Thyroid gland (tissue), 4 donors: ENCODE data around the gene IL34. TPM values are rescaled to one million over a fixed set of nuclear protein-coding genes. Genes with fewer than 3 reads are reported as not detected.

ENCODE experiments used
- DNase-seq, 2 donors: peaks; one replicate each; pipeline ENCODE4 v3.0.0-alpha.2; 2019
- H3K27ac ChIP-seq, 3 donors: fragments of 200-600 bp; sonication (generic); 1 replicate in 2 of 3; 2 replicates in 1 of 3; pipeline ENCODE4 v1.5.1; 2016 to 2019; ENCODE audit warnings: mild to moderate bottlenecking in 1 of 3, moderate library complexity in 1 of 3
- H3K27me3 ChIP-seq: fragments of 200-600 bp; sonication (generic); one replicate; pipeline ENCODE4 v1.5.1; 2019
- H3K36me3 ChIP-seq, 2 donors: fragments of 200-600 bp; sonication (generic); one replicate each; pipeline ENCODE4 v1.5.1; 2016 to 2019
- H3K4me1 ChIP-seq, 2 donors: fragments of 200-600 bp; sonication (generic); one replicate each; pipeline ENCODE4 v1.5.1; 2017 to 2019
- H3K4me3 ChIP-seq, 3 donors: fragments of 200-600 bp; sonication (generic); replicated peaks in 1 of 3; 1 replicate in 2 of 3; 2 replicates in 1 of 3; pipeline ENCODE4 v1.5.1; 2016; ENCODE audit warnings: mild to moderate bottlenecking in 1 of 3
- H3K9me3 ChIP-seq: fragments of 200-600 bp; sonication (generic); one replicate; pipeline ENCODE4 v1.5.1; 2017
- POLR2A ChIP-seq, 2 donors: fragments of 450-650 bp; IDR thresholded peaks; one replicate each; pipeline ENCODE4 v1.6.1; 2017; ENCODE audit warnings: antibody characterized with exemption in 2 of 2, mild to moderate bottlenecking in 2 of 2, moderate library complexity in 1 of 2
- WGBS, 2 donors: methylation state at CpG; one replicate each; pipeline ENCODE4 v1.1.5; 2017; 5-methylcytosine and 5-hydroxymethylcytosine counted together
- intact Hi-C: fragments of 100-400 bp; cut with DNase I; formaldehyde crosslinking; loops from one replicate; pipeline ENCODE4 v1.15.1; 2023
- total RNA-seq, 4 donors: library from RNA; depleted of rRNA; stranded (reverse); fragments of >200 nt; gene quantifications; one replicate each; pipeline ENCODE4 v1.2.3, GENCODE V29; 2016
- TF ChIP-seq, protein P1 (sequence below), 6 experiments: fragments of 200-600 bp in 3 of 6; fragments of 450-650 bp in 3 of 6; sonication (generic) in 3 of 6; IDR thresholded peaks; one replicate each; pipeline ENCODE4 v1.5.1; 2016 to 2019; ENCODE audit warnings: antibody characterized with exemption in 6 of 6, mild to moderate bottlenecking in 2 of 6, inconsistent platforms in 1 of 6, moderate library complexity in 1 of 6

IL34 gene
- total RNA-seq, 4 donors from 2014 or later = 3.5 to 9.6 (median 5.0) TPM

DNA sequence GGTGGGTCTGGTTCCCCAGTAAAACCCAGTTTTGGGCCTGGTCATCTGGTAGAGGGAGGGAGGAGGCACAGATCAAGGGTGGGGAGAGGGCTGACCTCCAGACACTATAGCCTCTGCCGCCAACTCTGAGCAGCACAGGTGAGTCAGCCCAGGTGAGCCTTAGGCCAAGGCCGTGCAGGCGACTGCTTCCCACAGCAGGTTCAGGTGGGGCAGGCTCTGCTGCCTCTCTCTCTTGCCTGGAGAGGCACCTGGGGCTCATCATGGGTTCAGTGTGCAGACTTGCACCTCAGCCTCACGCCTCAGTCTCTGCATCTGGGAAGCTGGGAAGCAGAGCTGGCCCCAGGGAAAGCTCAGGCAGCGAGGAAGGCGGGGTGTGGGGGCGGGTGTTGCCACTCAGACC, 37.8 kb upstream of the IL34 start:
- DNase-seq = no peak
- no peaks in the 10 kb centered on the region for H3K27me3 ChIP-seq
- H3K4me3 ChIP-seq = no peak overlapping the region
- no peak for TF ChIP-seq POLR2A (IDR thresholded peaks at IDR 0.05)
- TF ChIP-seq, protein P1, sequence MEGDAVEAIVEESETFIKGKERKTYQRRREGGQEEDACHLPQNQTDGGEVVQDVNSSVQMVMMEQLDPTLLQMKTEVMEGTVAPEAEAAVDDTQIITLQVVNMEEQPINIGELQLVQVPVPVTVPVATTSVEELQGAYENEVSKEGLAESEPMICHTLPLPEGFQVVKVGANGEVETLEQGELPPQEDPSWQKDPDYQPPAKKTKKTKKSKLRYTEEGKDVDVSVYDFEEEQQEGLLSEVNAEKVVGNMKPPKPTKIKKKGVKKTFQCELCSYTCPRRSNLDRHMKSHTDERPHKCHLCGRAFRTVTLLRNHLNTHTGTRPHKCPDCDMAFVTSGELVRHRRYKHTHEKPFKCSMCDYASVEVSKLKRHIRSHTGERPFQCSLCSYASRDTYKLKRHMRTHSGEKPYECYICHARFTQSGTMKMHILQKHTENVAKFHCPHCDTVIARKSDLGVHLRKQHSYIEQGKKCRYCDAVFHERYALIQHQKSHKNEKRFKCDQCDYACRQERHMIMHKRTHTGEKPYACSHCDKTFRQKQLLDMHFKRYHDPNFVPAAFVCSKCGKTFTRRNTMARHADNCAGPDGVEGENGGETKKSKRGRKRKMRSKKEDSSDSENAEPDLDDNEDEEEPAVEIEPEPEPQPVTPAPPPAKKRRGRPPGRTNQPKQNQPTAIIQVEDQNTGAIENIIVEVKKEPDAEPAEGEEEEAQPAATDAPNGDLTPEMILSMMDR (IDR thresholded peaks at IDR 0.05) = no peak
- peaks cover 0 to 5% of the 10 kb centered on the region in 2 donors for H3K4me1 ChIP-seq
- H3K9me3 ChIP-seq = no peaks in the 10 kb centered on the region
- 92 to 94% methylated on average over 5 of the region's 7 CpGs for WGBS, 2 donors
- no peak overlapping the region for H3K27ac ChIP-seq
- no peaks in the 10 kb centered on the region for H3K36me3 ChIP-seq
- intact Hi-C loops = no loop called here

DNA sequence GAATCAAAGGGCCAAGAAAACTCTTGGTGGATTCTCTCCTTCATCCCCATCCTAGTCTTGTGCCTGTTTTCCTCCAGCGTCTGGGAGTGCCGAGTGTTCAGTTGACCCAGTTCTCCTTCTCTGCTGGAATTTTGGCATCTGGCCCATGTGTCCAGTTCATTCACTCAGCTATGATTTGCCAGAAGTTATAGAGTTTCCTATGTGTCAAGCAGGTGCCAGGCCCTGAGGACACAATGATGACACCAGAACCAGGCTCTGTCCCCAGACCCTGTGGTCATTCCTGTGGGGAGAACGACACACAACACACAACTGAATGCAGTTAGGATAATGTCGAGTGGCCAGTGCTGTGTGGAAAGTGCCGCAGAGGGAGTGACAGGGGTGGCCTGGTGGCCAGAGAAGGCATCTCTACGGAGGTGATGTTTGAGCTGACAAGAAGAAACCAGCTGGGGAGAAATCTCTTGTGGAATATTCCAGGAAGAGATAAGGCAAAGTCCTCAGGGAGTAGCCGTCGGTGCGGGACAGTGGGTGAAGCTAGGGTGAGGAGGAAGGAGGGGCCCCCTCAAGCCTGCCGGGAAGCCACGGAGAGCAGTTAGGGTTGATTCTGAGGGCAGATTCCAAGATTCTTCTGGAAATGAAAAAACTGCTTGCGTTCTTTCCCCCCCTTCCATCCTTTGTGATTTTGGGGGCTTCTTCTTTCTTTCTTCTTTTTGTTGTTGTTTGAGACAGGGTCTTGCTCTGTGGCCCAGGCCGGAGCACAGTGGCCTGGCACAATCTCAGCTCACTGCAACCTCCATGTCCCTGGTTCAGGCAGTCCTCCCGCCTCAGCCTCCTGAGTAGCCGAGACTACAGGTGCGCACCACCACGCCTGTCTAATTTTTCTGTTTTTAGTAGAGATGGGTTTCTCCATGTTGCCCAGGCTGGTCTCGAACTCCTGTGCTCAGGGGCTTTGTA, 35.8 kb upstream of the IL34 start:
- Histone ChIP-seq H3K4me1 (peaks cover 0 to 5% of the 10 kb centered on the region in 2 donors), H3K4me3 (no peak overlapping the region), H3K9me3 (no peaks in the 10 kb centered on the region), H3K27ac (no peak overlapping the region), H3K27me3 (no peaks in the 10 kb centered on the region), H3K36me3 (no peaks in the 10 kb centered on the region)
- TF ChIP-seq, protein P1 (IDR thresholded peaks at IDR 0.05) = no peak
- TF ChIP-seq POLR2A (IDR thresholded peaks at IDR 0.05) = no peak
- peak; percentile 70 to 77 for DNase-seq
- 72 to 78% methylated on average over 18 of the region's 18 CpGs for WGBS, 2 donors
- intact Hi-C loops = no loop called here

DNA sequence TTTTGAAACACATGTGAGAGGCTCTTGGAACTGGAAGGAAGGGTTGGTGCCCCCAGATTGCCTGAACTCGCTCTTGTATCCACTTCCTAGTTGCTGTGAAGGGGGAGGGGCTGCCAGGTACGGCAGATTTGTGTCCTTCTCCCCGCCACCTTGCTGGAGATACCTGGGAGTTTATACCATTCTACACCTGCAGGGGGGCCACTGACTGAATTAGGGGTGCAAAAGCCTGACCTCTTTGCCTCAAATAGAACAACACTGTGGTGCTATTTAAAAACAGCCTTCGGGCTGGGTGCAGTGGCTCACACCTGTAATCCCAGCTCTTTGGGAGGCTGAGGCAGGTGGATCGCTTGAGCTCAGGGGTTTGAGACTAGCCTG, 35.1 kb upstream of the IL34 start:
- DNase-seq = no peak
- H3K4me3 ChIP-seq = no peak overlapping the region
- H3K4me1 ChIP-seq = peaks cover 0 to 5% of the 10 kb centered on the region in 2 donors
- no peak overlapping the region for H3K27ac ChIP-seq
- WGBS, 2 donors = 87 to 88% methylated on average over 5 of the region's 5 CpGs
- H3K9me3 ChIP-seq = no peaks in the 10 kb centered on the region
- no peaks in the 10 kb centered on the region for H3K27me3 ChIP-seq
- no peak for TF ChIP-seq POLR2A (IDR thresholded peaks at IDR 0.05)
- TF ChIP-seq, protein P1 (IDR thresholded peaks at IDR 0.05) = no peak
- intact Hi-C loops = no loop called here
- H3K36me3 ChIP-seq = no peaks in the 10 kb centered on the region

DNA sequence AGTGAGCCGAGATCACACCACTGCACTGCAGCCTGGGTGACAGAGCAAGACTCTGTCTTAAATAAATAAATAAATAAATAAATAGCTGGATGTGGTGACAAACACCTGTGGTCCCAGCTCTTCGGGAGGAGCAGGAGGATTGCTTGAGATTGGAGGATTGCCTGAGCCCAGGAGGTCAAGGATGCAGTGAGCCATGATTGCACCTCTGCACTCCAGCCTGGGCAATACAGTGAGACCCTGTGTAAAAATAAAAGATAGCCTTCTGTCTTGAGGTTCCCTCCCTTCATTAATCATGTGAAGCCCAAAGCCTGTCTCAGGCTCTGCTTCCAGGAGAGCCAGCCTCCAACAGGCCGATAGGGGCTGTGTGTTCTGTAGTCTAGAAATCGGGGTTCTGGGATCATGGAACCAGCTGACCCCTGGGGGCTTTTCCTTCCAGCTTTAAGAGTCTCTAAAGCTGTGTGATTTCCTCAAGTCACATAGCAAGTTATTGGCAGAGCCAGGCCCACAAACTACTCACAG, 34.5 kb upstream of the IL34 start:
- Histone ChIP-seq H3K27me3 (no peaks in the 10 kb centered on the region), H3K27ac (no peak overlapping the region), H3K9me3 (no peaks in the 10 kb centered on the region), H3K4me3 (no peak overlapping the region), H3K36me3 (no peaks in the 10 kb centered on the region), H3K4me1 (peaks cover 0 to 5% of the 10 kb centered on the region in 2 donors)
- WGBS, 2 donors = 95% methylated on average over 4 of the region's 4 CpGs
- intact Hi-C loops = no loop called here
- DNase-seq = no peak
- TF ChIP-seq, protein P1 (IDR thresholded peaks at IDR 0.05) = no peak
- TF ChIP-seq POLR2A (IDR thresholded peaks at IDR 0.05) = no peak

DNA sequence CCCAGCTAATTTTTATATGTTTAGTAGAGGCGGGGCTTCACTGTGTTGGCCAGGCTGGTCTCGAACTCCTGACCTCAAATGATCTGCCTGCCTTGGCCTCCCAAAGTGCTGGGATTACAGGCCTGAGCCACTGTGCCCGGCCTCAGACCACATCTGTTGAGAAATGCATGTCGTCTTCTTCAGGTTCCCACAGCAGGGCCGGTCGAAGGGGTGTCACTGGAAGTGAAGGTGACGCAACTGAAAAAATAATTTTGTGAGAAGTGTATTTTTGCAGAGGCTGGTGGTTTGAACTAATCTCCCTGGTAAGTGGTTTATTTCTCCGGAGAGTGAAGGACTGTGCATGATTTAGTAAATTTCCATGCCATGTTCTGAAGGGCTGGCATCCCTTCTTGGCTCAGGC, 33.4 kb upstream of the IL34 start:
- WGBS, 2 donors = 93 to 97% methylated on average over 8 of the region's 8 CpGs
- Histone ChIP-seq H3K27ac (no peak overlapping the region), H3K27me3 (no peaks in the 10 kb centered on the region), H3K36me3 (no peaks in the 10 kb centered on the region), H3K4me1 (peaks cover 0 to 5% of the 10 kb centered on the region in 2 donors), H3K9me3 (no peaks in the 10 kb centered on the region), H3K4me3 (no peak overlapping the region)
- DNase-seq = no peak
- intact Hi-C loops = no loop called here
- TF ChIP-seq POLR2A (IDR thresholded peaks at IDR 0.05) = no peak
- TF ChIP-seq, protein P1 (IDR thresholded peaks at IDR 0.05) = no peak
